Ishikawa (cell line): Measurements from ENCODE around the gene SMARCD3.

ENCODE experiments used
- EGR1 ChIP-seq: IDR thresholded peaks from 2 replicates; pipeline ENCODE4 v1.6.1; 2012
- EP300 ChIP-seq: IDR thresholded peaks from 2 replicates; pipeline ENCODE4 v1.6.1; 2012; ENCODE audit warnings: borderline replicate concordance
- MAX ChIP-seq: IDR thresholded peaks from 2 replicates; pipeline ENCODE4 v1.6.1; 2012
- RAD21 ChIP-seq: IDR thresholded peaks from 2 replicates; pipeline ENCODE4 v1.6.1; 2012; ENCODE audit warnings: low read depth
- TCF12 ChIP-seq: IDR thresholded peaks from 2 replicates; pipeline ENCODE4 v1.6.1; 2012; ENCODE audit warnings: low read depth

DNA sequence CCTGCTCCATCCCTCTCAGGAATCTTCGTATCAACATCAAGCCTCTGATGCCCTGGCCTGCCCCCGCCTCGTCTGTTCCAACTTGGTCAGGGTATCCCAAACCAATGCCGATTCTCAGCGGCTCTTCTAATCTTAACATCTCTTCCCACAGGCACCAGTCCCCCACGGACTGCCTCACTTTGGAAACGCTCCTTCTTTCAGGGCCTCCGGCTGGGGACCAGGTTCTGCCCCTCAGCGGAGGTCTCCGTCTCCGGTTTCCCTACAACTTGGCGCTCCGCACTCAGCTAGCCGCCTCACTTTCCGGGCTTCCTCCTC, 22.0 kb downstream of the SMARCD3 start:
- TF ChIP-seq TCF12 (no peak), RAD21 (no peak), EGR1 (no peak), EP300 (no peak), MAX (no peak)
